ENCODE results near the gene MYO18B. TPM values are rescaled to one million over a fixed set of nuclear protein-coding genes. Genes with fewer than 3 reads are reported as not detected.
"Not testable (repeated sequence)": the region's sequence is repeated elsewhere in the genome, so short reads cannot be mapped to it uniquely, and the experiment has no call there.

MYO18B gene
- total RNA-seq, 1 donor, result 0.31 TPM

- Histone ChIP-seq H3K9me3 (ENCODE audit: low read depth, low read length) (no peaks in the 10 kb centered on the region), H3K4me1 (ENCODE audit: insufficient read depth, low read length) (no peaks in the 10 kb centered on the region), H3K4me3 (ENCODE audit: low read length) (no peak overlapping the region), H3K27me3 (ENCODE audit: insufficient read depth, low read length) (no peaks in the 10 kb centered on the region)
These were observed 228.5 kb downstream of the MYO18B start for GRCh38 chr22:25970374-25970911.

GRCh38 chr22:25970999-25971811 is 229.2 kb downstream of the MYO18B start:
- no peaks in the 10 kb centered on the region for H3K9me3 ChIP-seq (ENCODE audit: low read depth, low read length)
- no peak overlapping the region for H3K4me3 ChIP-seq (ENCODE audit: low read length)
- H3K27me3 ChIP-seq (ENCODE audit: insufficient read depth, low read length), result no peaks in the 10 kb centered on the region
- H3K4me1 ChIP-seq (ENCODE audit: insufficient read depth, low read length), result no peaks in the 10 kb centered on the region

- Histone ChIP-seq H3K4me3 (ENCODE audit: low read length) (no peak overlapping the region), H3K9me3 (ENCODE audit: low read depth, low read length) (no peaks in the 10 kb centered on the region), H3K27me3 (ENCODE audit: insufficient read depth, low read length) (no peaks in the 10 kb centered on the region), H3K4me1 (ENCODE audit: insufficient read depth, low read length) (no peaks in the 10 kb centered on the region)
These were observed 230.4 kb downstream of the MYO18B start for GRCh38 chr22:25972397-25972796.

- Histone ChIP-seq H3K4me3 (ENCODE audit: low read length) (no peak overlapping the region), H3K27me3 (ENCODE audit: insufficient read depth, low read length) (no peaks in the 10 kb centered on the region), H3K4me1 (ENCODE audit: insufficient read depth, low read length) (no peaks in the 10 kb centered on the region), H3K9me3 (ENCODE audit: low read depth, low read length) (no peaks in the 10 kb centered on the region)
These were observed 234.4 kb downstream of the MYO18B start for GRCh38 chr22:25976356-25976755.

- H3K9me3 ChIP-seq (ENCODE audit: low read depth, low read length), result no peaks in the 10 kb centered on the region
- no peaks in the 10 kb centered on the region for H3K4me1 ChIP-seq (ENCODE audit: insufficient read depth, low read length)
- no peaks in the 10 kb centered on the region for H3K27me3 ChIP-seq (ENCODE audit: insufficient read depth, low read length)
- no peak overlapping the region for H3K4me3 ChIP-seq (ENCODE audit: low read length)
These were observed 238.0 kb downstream of the MYO18B start for GRCh38 chr22:25979968-25980367.

- not testable (repeated sequence) for H3K4me1 ChIP-seq (ENCODE audit: insufficient read depth, low read length); H3K4me3 ChIP-seq (ENCODE audit: low read length); H3K9me3 ChIP-seq (ENCODE audit: low read depth, low read length)
These were observed 242.9 kb downstream of the MYO18B start for GRCh38 chr22:25984911-25985310.

GRCh38 chr22:25987948-25988347 is 246.0 kb downstream of the MYO18B start:
- Histone ChIP-seq H3K9me3 (ENCODE audit: low read depth, low read length) (no peaks in the 10 kb centered on the region), H3K4me1 (ENCODE audit: insufficient read depth, low read length) (no peaks in the 10 kb centered on the region), H3K27me3 (ENCODE audit: insufficient read depth, low read length) (no peaks in the 10 kb centered on the region), H3K4me3 (ENCODE audit: low read length) (no peak overlapping the region)

More at GRCh38 chr22:25984911-25985310, 242.9 kb downstream of the MYO18B start:
- H3K27me3 ChIP-seq (ENCODE audit: insufficient read depth, low read length), result not testable (repeated sequence)

- no peaks in the 10 kb centered on the region for H3K9me3 ChIP-seq (ENCODE audit: low read depth, low read length)
- H3K4me1 ChIP-seq (ENCODE audit: insufficient read depth, low read length), result no peaks in the 10 kb centered on the region
- H3K27me3 ChIP-seq (ENCODE audit: insufficient read depth, low read length), result no peaks in the 10 kb centered on the region
- no peak overlapping the region for H3K4me3 ChIP-seq (ENCODE audit: low read length)
These were observed 249.0 kb downstream of the MYO18B start for GRCh38 chr22:25990940-25991339.

GRCh38 chr22:25992331-25992730 is 250.3 kb downstream of the MYO18B start:
- Histone ChIP-seq H3K9me3 (ENCODE audit: low read depth, low read length) (no peaks in the 10 kb centered on the region), H3K4me1 (ENCODE audit: insufficient read depth, low read length) (no peaks in the 10 kb centered on the region), H3K4me3 (ENCODE audit: low read length) (no peak overlapping the region), H3K27me3 (ENCODE audit: insufficient read depth, low read length) (no peaks in the 10 kb centered on the region)

- Histone ChIP-seq H3K27me3 (ENCODE audit: insufficient read depth, low read length) (no peaks in the 10 kb centered on the region), H3K4me3 (ENCODE audit: low read length) (no peak overlapping the region), H3K9me3 (ENCODE audit: low read depth, low read length) (no peaks in the 10 kb centered on the region), H3K4me1 (ENCODE audit: insufficient read depth, low read length) (no peaks in the 10 kb centered on the region)
These were observed 254.7 kb downstream of the MYO18B start for GRCh38 chr22:25996669-25997068.

- Histone ChIP-seq H3K4me3 (ENCODE audit: low read length) (no peak overlapping the region), H3K4me1 (ENCODE audit: insufficient read depth, low read length) (no peaks in the 10 kb centered on the region), H3K27me3 (ENCODE audit: insufficient read depth, low read length) (no peaks in the 10 kb centered on the region), H3K9me3 (ENCODE audit: low read depth, low read length) (no peaks in the 10 kb centered on the region)
These were observed 256.1 kb downstream of the MYO18B start for GRCh38 chr22:25997886-25998775.

GRCh38 chr22:26002456-26002855 is 260.5 kb downstream of the MYO18B start:
- H3K4me1 ChIP-seq (ENCODE audit: insufficient read depth, low read length), result no peaks in the 10 kb centered on the region
- no peak overlapping the region for H3K4me3 ChIP-seq (ENCODE audit: low read length)
- H3K27me3 ChIP-seq (ENCODE audit: insufficient read depth, low read length), result no peaks in the 10 kb centered on the region
- no peaks in the 10 kb centered on the region for H3K9me3 ChIP-seq (ENCODE audit: low read depth, low read length)

- Histone ChIP-seq H3K27me3 (ENCODE audit: insufficient read depth, low read length) (no peaks in the 10 kb centered on the region), H3K4me1 (ENCODE audit: insufficient read depth, low read length) (no peaks in the 10 kb centered on the region), H3K4me3 (ENCODE audit: low read length) (no peak overlapping the region), H3K9me3 (ENCODE audit: low read depth, low read length) (no peaks in the 10 kb centered on the region)
These were observed 262.5 kb downstream of the MYO18B start for GRCh38 chr22:26004477-26004876.

- Histone ChIP-seq H3K4me3 (ENCODE audit: low read length) (no peak overlapping the region), H3K27me3 (ENCODE audit: insufficient read depth, low read length) (no peaks in the 10 kb centered on the region), H3K9me3 (ENCODE audit: low read depth, low read length) (no peaks in the 10 kb centered on the region)
These were observed 266.6 kb downstream of the MYO18B start for GRCh38 chr22:26008587-26008986.

GRCh38 chr22:26016916-26017315 is 274.9 kb downstream of the MYO18B start:
- Histone ChIP-seq H3K27me3 (ENCODE audit: insufficient read depth, low read length) (no peaks in the 10 kb centered on the region), H3K4me1 (ENCODE audit: insufficient read depth, low read length) (no peaks in the 10 kb centered on the region), H3K9me3 (ENCODE audit: low read depth, low read length) (no peaks in the 10 kb centered on the region), H3K4me3 (ENCODE audit: low read length) (no peak overlapping the region)

More at GRCh38 chr22:26008587-26008986, 266.6 kb downstream of the MYO18B start:
- no peaks in the 10 kb centered on the region for H3K4me1 ChIP-seq (ENCODE audit: insufficient read depth, low read length)

All from mononuclear cell (primary cell).